Rectal smooth muscle tissue (tissue), 1 donor: ENCODE data around the gene CASZ1.

Experiments
- H3K27ac ChIP-seq: one replicate; pipeline ENCODE4 v1.7.0; 2013; ENCODE audit warnings: low read depth, low read length, inconsistent platforms
- H3K27me3 ChIP-seq: one replicate; pipeline ENCODE4 v1.7.0; 2013; ENCODE audit warnings: low read length; ENCODE audit not compliant: control insufficient read depth, insufficient read depth
- H3K36me3 ChIP-seq: one replicate; pipeline ENCODE4 v1.7.0; 2013; ENCODE audit warnings: low read length; ENCODE audit not compliant: control insufficient read depth, insufficient read depth
- H3K4me1 ChIP-seq: one replicate; pipeline ENCODE4 v1.7.0; 2013; ENCODE audit warnings: low read length; ENCODE audit not compliant: control insufficient read depth, insufficient read depth
- H3K4me3 ChIP-seq: one replicate; pipeline ENCODE4 v1.7.0; 2013; ENCODE audit warnings: low read length
- H3K9ac ChIP-seq: one replicate; pipeline ENCODE4 v1.7.0; 2013; ENCODE audit warnings: low read length

Gene CASZ1

GRCh38 chr1:10663678-10664035 is 132.8 kb downstream of the CASZ1 start:
- Histone ChIP-seq H3K27ac (peak overlapping the region; percentile 96), H3K36me3 (peaks cover 9% of the 10 kb centered on the region), H3K27me3 (no peaks in the 10 kb centered on the region), H3K9ac (no peak overlapping the region), H3K4me3 (no peak overlapping the region), H3K4me1 (peaks cover 46% of the 10 kb centered on the region)

GRCh38 chr1:10662824-10663677 is 133.4 kb downstream of the CASZ1 start:
- Histone ChIP-seq H3K27me3 (no peaks in the 10 kb centered on the region), H3K27ac (peak overlapping the region; percentile 96), H3K4me1 (peaks cover 46% of the 10 kb centered on the region), H3K9ac (no peak overlapping the region), H3K36me3 (peaks cover 9% of the 10 kb centered on the region), H3K4me3 (no peak overlapping the region)

- no peaks in the 10 kb centered on the region for H3K27me3 ChIP-seq
- H3K36me3 ChIP-seq: peaks cover 9% of the 10 kb centered on the region
- H3K9ac ChIP-seq: no peak overlapping the region
- H3K4me1 ChIP-seq: peaks cover 49% of the 10 kb centered on the region
- H3K27ac ChIP-seq: peak overlapping the region; percentile 96
- no peak overlapping the region for H3K4me3 ChIP-seq
These were observed 134.3 kb downstream of the CASZ1 start for GRCh38 chr1:10662090-10662688.

- peaks cover 47% of the 10 kb centered on the region for H3K4me1 ChIP-seq
- H3K4me3 ChIP-seq: no peak overlapping the region
- H3K9ac ChIP-seq: no peak overlapping the region
- peak overlapping the region; percentile 54 for H3K27ac ChIP-seq
- peaks cover 9% of the 10 kb centered on the region for H3K36me3 ChIP-seq
- no peaks in the 10 kb centered on the region for H3K27me3 ChIP-seq
These were observed 135.0 kb downstream of the CASZ1 start for GRCh38 chr1:10661453-10661852.

- peaks cover 7% of the 10 kb centered on the region for H3K36me3 ChIP-seq
- H3K4me3 ChIP-seq: no peak overlapping the region
- H3K27ac ChIP-seq: peak overlapping the region; percentile 77
- peaks cover 50% of the 10 kb centered on the region for H3K4me1 ChIP-seq
- no peaks in the 10 kb centered on the region for H3K27me3 ChIP-seq
- no peak overlapping the region for H3K9ac ChIP-seq
These were observed 136.6 kb downstream of the CASZ1 start for GRCh38 chr1:10659646-10660540.

- Histone ChIP-seq H3K4me1 (peaks cover 52% of the 10 kb centered on the region), H3K9ac (no peak overlapping the region), H3K27ac (peak overlapping the region; percentile 77), H3K27me3 (no peaks in the 10 kb centered on the region), H3K4me3 (no peak overlapping the region), H3K36me3 (peaks cover 7% of the 10 kb centered on the region)
These were observed 137.2 kb downstream of the CASZ1 start for GRCh38 chr1:10659218-10659617.

GRCh38 chr1:10658396-10659066 is 137.9 kb downstream of the CASZ1 start:
- Histone ChIP-seq H3K9ac (no peak overlapping the region), H3K27ac (peak overlapping the region; percentile 77), H3K27me3 (no peaks in the 10 kb centered on the region), H3K36me3 (peaks cover 7% of the 10 kb centered on the region), H3K4me1 (peaks cover 55% of the 10 kb centered on the region), H3K4me3 (no peak overlapping the region)

- Histone ChIP-seq H3K4me3 (no peak overlapping the region), H3K9ac (no peak overlapping the region), H3K4me1 (peaks cover 53% of the 10 kb centered on the region), H3K36me3 (peaks cover 11% of the 10 kb centered on the region), H3K27ac (peak overlapping the region; percentile 77), H3K27me3 (no peaks in the 10 kb centered on the region)
These were observed 139.2 kb downstream of the CASZ1 start for GRCh38 chr1:10657088-10657847.

GRCh38 chr1:10656431-10656830 is 140.0 kb downstream of the CASZ1 start:
- peaks cover 11% of the 10 kb centered on the region for H3K36me3 ChIP-seq

GRCh38 chr1:10655002-10655401 is 141.4 kb downstream of the CASZ1 start:
- no peak overlapping the region for H3K9ac ChIP-seq
- peaks cover 57% of the 10 kb centered on the region for H3K4me1 ChIP-seq
- peaks cover 11% of the 10 kb centered on the region for H3K36me3 ChIP-seq
- H3K4me3 ChIP-seq: no peak overlapping the region
- H3K27me3 ChIP-seq: no peaks in the 10 kb centered on the region
- peak overlapping the region; percentile 77 for H3K27ac ChIP-seq

More at GRCh38 chr1:10656431-10656830, 140.0 kb downstream of the CASZ1 start:
- no peaks in the 10 kb centered on the region for H3K27me3 ChIP-seq
- no peak overlapping the region for H3K9ac ChIP-seq
- peak overlapping the region; percentile 77 for H3K27ac ChIP-seq
- H3K4me1 ChIP-seq: peaks cover 57% of the 10 kb centered on the region
- H3K4me3 ChIP-seq: no peak overlapping the region

- H3K36me3 ChIP-seq: peaks cover 9% of the 10 kb centered on the region
- H3K4me1 ChIP-seq: peaks cover 53% of the 10 kb centered on the region
- no peak overlapping the region for H3K4me3 ChIP-seq
- no peak overlapping the region for H3K9ac ChIP-seq
- peak overlapping the region; percentile 77 for H3K27ac ChIP-seq
- no peaks in the 10 kb centered on the region for H3K27me3 ChIP-seq
These were observed 142.9 kb downstream of the CASZ1 start for GRCh38 chr1:10653370-10654125.
